Activated CD8-positive, alpha-beta T cell treated with anti-CD3 and anti-CD28 coated beads, Interleukin-2, amount 10 ng/mL, durations not matched to agents 7 days and 5 days (primary cell): Measurements from ENCODE around the gene TNNT3. TPM values are rescaled to one million over a fixed set of nuclear protein-coding genes. Genes with fewer than 3 reads are reported as not detected.

Source experiments
- ATAC-seq: fragments of 150-1000 bp; cut with Tn5 transposase; one replicate; pipeline ENCODE4 v1.10.0; 2021; ENCODE audit warnings: moderate library complexity
- CTCF ChIA-PET: fragments of 350-600 bp; sonication (Branson Sonifier 250); formaldehyde crosslinking; loops from one replicate; lab custom pipeline; 2021; ENCODE audit warnings: antibody characterized with exemption; lab: Charles Lee
- POLR2A ChIA-PET: fragments of 350-600 bp; sonication (Branson Sonifier 250); formaldehyde crosslinking; loops from one replicate; lab custom pipeline; 2021; ENCODE audit warnings: antibody characterized with exemption; lab: Charles Lee
- DNase-seq: peaks from one replicate; pipeline ENCODE4 v3.0.0-alpha.2; 2020
- H3K27ac Mint-ChIP-seq: one replicate; pipeline ENCODE4 v1.8.0; 2021; ENCODE audit warnings: mild to moderate bottlenecking, mixed read lengths
- H3K27me3 Mint-ChIP-seq: one replicate; pipeline ENCODE4 v1.8.0; 2021; ENCODE audit warnings: low read depth, mixed read lengths
- H3K36me3 Mint-ChIP-seq: one replicate; pipeline ENCODE4 v1.8.0; 2021; ENCODE audit warnings: low read depth, mixed read lengths
- H3K4me1 Mint-ChIP-seq: one replicate; pipeline ENCODE4 v1.8.0; 2021; ENCODE audit warnings: low read depth, mixed read lengths
- H3K4me3 Mint-ChIP-seq: one replicate; pipeline ENCODE4 v1.8.0; 2021; ENCODE audit warnings: mild to moderate bottlenecking, mixed read lengths
- H3K9me3 Mint-ChIP-seq: one replicate; pipeline ENCODE4 v1.8.0; 2022; ENCODE audit warnings: mixed read lengths; ENCODE audit not compliant: insufficient read depth
- microRNA-seq: library from miRNA; unstranded; fragments of <30 nt; microRNA quantifications from one replicate; pipeline ENCODE4 v1.2.0, GENCODE V29; 2022
- total RNA-seq, 2 experiments: library from RNA; stranded (reverse); gene quantifications; one replicate each; pipeline ENCODE4 v1.2.3, GENCODE V29; 2021

The TNNT3 gene
- total RNA-seq, 2 experiments from 2014 or later = 2.6 to 2.8 TPM

DNA sequence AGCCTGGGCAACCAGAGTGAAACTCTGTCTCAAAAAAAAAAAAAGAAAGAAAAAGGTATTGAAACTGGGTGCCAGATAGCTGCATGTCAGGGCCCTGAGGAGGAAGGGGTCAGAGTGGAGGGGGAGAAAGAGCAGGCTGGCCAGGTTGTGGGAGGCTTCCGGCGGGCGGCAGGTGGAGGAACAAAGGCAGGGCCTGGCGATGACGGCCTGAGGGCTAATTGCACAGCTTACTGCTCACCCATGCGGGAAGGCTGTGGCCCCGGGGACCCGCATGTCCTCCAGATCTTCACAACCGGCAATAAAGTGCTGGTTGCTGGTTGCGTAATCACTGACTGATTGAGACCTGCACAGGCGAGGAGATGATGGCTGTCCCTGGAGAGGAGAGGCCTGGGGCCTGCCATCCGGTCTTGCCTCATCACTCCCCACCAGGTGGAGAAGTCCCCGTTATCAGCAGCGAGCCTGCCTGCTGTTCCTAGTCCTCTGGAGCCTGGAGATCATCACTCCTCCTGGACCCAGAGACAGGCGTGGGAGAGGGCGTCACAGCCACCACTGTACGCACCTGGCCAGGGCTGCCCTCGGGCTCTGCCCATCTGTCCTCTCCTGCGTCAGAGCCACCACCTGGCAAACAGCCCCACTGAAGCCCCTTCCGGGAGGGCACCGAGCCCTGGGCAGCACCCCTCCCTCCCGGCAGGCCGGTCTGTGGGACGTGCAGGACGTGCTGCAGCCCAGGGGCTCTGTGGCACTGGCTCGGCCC lies 59.4 kb downstream of the TNNT3 start:
- H3K36me3 Mint-ChIP-seq = no peaks in the 10 kb centered on the region
- H3K4me1 Mint-ChIP-seq = no peaks in the 10 kb centered on the region
- H3K27ac Mint-ChIP-seq = no peak overlapping the region
- POLR2A ChIA-PET = no interaction called here
- no peaks in the 10 kb centered on the region for H3K27me3 Mint-ChIP-seq
- no peaks in the 10 kb centered on the region for H3K9me3 Mint-ChIP-seq
- ATAC-seq (no peak), DNase-seq (no peak)
- CTCF ChIA-PET = no interaction called here
- no peak overlapping the region for H3K4me3 Mint-ChIP-seq

DNA sequence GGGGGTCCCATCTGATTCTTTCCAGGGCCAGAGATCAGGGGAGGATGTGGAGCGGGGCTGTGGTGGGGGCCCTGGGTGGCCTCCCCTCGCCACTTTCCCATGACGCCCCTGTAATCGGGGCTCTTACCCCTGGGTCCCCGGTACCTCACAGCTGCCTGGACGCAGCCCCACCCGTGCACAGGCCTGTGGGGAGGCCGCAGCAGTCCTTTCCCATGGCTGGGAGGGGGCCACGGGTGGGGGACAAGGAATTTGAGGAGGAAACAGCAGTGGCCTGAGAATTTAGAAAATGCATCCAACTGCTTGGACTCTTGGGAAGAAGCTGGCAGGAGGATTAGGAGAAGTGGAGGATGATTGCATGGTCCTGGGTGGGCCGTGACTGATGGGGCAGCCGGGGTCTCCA lies 60.1 kb downstream of the TNNT3 start:
- POLR2A ChIA-PET = no interaction called here
- DNase-seq (no peak), ATAC-seq (no peak)
- no peaks in the 10 kb centered on the region for H3K4me1 Mint-ChIP-seq
- H3K27me3 Mint-ChIP-seq = no peaks in the 10 kb centered on the region
- CTCF ChIA-PET = no interaction called here
- H3K9me3 Mint-ChIP-seq = no peaks in the 10 kb centered on the region
- no peak overlapping the region for H3K4me3 Mint-ChIP-seq
- no peak overlapping the region for H3K27ac Mint-ChIP-seq
- no peaks in the 10 kb centered on the region for H3K36me3 Mint-ChIP-seq

DNA sequence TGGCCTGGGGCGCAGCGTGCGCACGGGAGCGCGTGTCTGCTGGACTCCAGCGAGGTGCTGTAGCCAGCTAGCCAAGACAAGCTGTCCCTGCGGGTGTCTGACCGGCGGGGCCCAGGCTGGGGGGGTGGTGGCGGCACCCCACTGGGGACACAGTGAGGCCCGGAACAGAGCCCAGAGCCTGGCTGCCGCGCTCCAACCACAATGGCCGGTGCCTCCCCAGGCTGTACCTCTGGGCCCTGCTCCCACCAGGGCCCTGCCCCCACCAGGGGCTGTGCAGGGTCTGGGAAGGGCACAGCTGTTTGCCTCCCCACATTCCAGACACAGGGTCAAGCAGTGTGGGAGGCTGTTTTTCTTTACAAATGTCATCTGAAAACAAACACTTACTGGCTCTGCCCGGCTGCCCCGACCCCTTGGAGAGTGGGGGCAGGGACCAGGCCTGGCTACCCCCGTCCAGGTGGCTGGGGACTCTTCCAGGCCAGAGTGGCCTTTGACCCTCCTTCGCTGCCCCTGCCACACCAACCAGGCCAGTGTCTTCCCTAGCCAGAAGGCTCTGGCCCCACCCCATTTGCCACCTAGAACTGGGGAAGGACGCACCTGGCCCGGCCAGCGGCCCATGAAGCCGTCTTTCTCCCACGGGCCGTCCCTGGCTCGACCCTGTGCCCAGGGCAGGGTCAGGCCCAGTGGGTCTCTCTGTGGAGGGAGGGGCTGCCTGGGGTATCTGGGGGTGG lies 63.5 kb downstream of the TNNT3 start:
- ATAC-seq (no peak), DNase-seq (no peak)
- POLR2A ChIA-PET = no interaction called here
- Mint-ChIP-seq H3K4me3 (no peak overlapping the region), H3K27me3 (no peaks in the 10 kb centered on the region), H3K27ac (no peak overlapping the region), H3K36me3 (no peaks in the 10 kb centered on the region), H3K4me1 (no peaks in the 10 kb centered on the region), H3K9me3 (no peaks in the 10 kb centered on the region)
- CTCF ChIA-PET = no interaction called here

DNA sequence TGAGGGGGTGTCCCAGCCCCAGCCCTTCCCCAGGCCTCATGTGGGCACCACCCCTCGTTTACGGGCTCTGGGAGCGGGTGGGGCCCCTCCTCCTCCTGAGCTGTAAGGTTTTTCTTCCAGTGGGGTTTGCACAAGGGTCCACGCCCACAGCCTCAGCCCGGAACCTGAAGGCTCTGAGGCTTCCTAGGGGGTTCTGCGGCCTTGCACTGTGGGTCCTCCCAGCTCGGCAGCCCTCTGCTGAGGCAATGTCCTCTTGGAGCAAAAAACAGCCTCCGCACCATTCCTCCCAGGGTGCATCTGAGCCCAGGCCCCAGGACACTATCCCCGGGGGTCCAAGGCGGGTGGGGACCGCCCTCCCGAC lies 64.1 kb downstream of the TNNT3 start:
- H3K4me1 Mint-ChIP-seq = no peaks in the 10 kb centered on the region
- H3K36me3 Mint-ChIP-seq = no peaks in the 10 kb centered on the region
- H3K4me3 Mint-ChIP-seq = no peak overlapping the region
- ChIA-PET CTCF (no interaction called here), POLR2A (no interaction called here)
- H3K9me3 Mint-ChIP-seq = no peaks in the 10 kb centered on the region
- no peaks in the 10 kb centered on the region for H3K27me3 Mint-ChIP-seq
- ATAC-seq (no peak), DNase-seq (no peak)
- no peak overlapping the region for H3K27ac Mint-ChIP-seq

DNA sequence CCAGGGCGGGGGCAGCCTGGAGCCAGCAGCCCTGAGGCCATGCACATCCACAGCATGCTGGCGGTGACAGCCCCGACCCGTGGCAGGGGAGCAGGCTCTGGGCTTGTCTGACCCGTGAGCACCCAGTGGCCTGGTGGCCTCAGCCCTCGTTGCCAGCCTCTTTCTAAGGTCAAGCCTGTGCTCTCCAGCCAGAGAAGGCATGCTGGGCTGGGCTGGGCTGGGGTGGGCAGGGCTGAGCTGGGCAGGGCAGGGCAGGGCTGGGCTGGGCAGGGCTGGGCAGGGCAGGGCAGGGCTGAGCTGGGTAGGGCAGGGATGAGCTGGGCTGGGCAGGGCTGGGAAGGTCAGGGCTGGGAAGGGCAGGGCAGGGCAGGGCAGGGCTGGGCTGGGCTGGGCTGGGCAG lies 67.5 kb downstream of the TNNT3 start:
- Mint-ChIP-seq H3K9me3 (no peaks in the 10 kb centered on the region), H3K4me1 (no peaks in the 10 kb centered on the region), H3K27me3 (no peaks in the 10 kb centered on the region), H3K4me3 (no peak overlapping the region), H3K36me3 (no peaks in the 10 kb centered on the region), H3K27ac (no peak overlapping the region)
- DNase-seq = no peak
- CTCF ChIA-PET = no interaction called here
- POLR2A ChIA-PET = no interaction called here
- no peak for ATAC-seq

DNA sequence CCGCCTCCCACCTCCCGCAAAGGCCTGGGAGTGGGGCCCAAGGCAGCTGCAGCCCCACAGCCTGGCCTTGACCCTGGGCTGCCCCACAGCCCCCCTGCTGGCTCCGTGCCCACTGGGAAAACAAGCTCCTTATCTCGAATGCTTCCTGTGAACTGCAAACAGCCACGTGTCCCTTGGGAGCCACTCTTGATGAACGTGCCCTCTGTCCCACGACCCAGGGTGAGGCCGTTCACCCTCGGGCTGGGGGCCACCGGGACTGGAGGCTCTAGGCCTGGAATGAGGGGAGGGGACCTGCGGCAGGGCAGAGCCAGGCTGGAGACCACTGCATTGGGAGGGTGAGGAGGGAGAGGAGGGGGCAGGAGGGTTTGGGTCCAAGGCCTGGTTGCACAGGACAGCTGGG lies 68.7 kb downstream of the TNNT3 start:
- ATAC-seq = no peak
- H3K27ac Mint-ChIP-seq = no peak overlapping the region

More for the DNA sequence above, 68.7 kb downstream of the TNNT3 start:
- CTCF ChIA-PET = interaction anchor here (1.1 kb wide), 1 partner anchor 13 kb away, joined by 3 read pairs; no protein-coding TSS in a partner anchor
- Mint-ChIP-seq H3K27me3 (no peaks in the 10 kb centered on the region), H3K4me3 (no peak overlapping the region), H3K4me1 (no peaks in the 10 kb centered on the region), H3K36me3 (no peaks in the 10 kb centered on the region), H3K9me3 (no peaks in the 10 kb centered on the region)
- POLR2A ChIA-PET = no interaction called here
- DNase-seq = no peak

Small RNA genes within 50 kb of the gene (microRNA-seq; reads per million reads assigned to microRNA genes)
- not detected for gene MIR7847

Other genes with a start within 250 kb of the TNNT3 start
- not detected for gene KRTAP5-6, start 222.5 kb upstream of the TNNT3 start, total RNA-seq
- 1 to 10 TPM in 1 of 2 experiments, under 1 TPM in 1; 0.63 to 1.0 TPM for gene IFITM10, start 169.1 kb upstream of the TNNT3 start, total RNA-seq
- gene CTSD, start 155.8 kb upstream of the TNNT3 start, total RNA-seq = 100 to 1,000 TPM; 153 to 172 TPM
- gene SYT8, start 84.7 kb upstream of the TNNT3 start, total RNA-seq = not detected
- under 1 TPM in 1 of 2 experiments, not detected in 1; 0.50 TPM for gene TNNI2, start 80.7 kb upstream of the TNNT3 start, total RNA-seq
- 100 to 1,000 TPM; 463 to 477 TPM for gene LSP1, start 66.6 kb upstream of the TNNT3 start, total RNA-seq
- gene PRR33, start 27.8 kb upstream of the TNNT3 start, total RNA-seq = under 1 TPM in 1 of 2 experiments, not detected in 1; 0.08 TPM
- gene MRPL23, start 27.6 kb downstream of the TNNT3 start, total RNA-seq = 100 to 1,000 TPM; 109 to 110 TPM
- not detected for gene H19, start 78.1 kb downstream of the TNNT3 start, total RNA-seq
- gene IGF2, start 219.7 kb downstream of the TNNT3 start, total RNA-seq = not detected
- not detected for gene INS, start 241.5 kb downstream of the TNNT3 start, total RNA-seq